ENCODE data around the gene TMEM131. TPM values are rescaled to one million over a fixed set of nuclear protein-coding genes. Genes with fewer than 3 reads are reported as not detected.

Gene TMEM131
- polyA plus RNA-seq, 3 donors = 7.0 to 23.6 (median 8.2) TPM

- intact Hi-C loops (cut with micrococcal nuclease) = no loop called here
- no peaks in the 10 kb centered on the region for H3K9me3 ChIP-seq (replicated peaks in 1 of 2; ENCODE audit: control insufficient read depth in 1 of 2, insufficient read depth in 1 of 2, low read length in 2 of 2)
- no peak overlapping the region for H3K9ac ChIP-seq (ENCODE audit: insufficient read depth, low read length, poor library complexity, severe bottlenecking)
- no peaks in the 10 kb centered on the region for H3K27me3 ChIP-seq (ENCODE audit: control insufficient read depth in 2 of 2, insufficient read depth in 2 of 2, low read length in 2 of 2)
- H3K4me1 Mint-ChIP-seq = peaks cover 58% of the 10 kb centered on the region
- H3K4me3 Mint-ChIP-seq = peak overlapping the region; percentile 20 to 92
- H2AFZ ChIP-seq (ENCODE audit: insufficient read depth, low read depth, low read length, poor library complexity, severe bottlenecking) = no peak overlapping the region
- no peaks in the 10 kb centered on the region for H3K27me3 Mint-ChIP-seq (ENCODE audit: low read depth in 3 of 3)
- H3K36me3 Mint-ChIP-seq = peaks cover 0 to 1% of the 10 kb centered on the region in 2 donors
- H3K4me2 ChIP-seq (replicated peaks; ENCODE audit: extremely low read depth, low read length, poor library complexity, severe bottlenecking) = peak overlapping the region; percentile 86
- WGBS (ENCODE audit: insufficient coverage) = 93% methylated on average over 3 of the region's 6 CpGs
- peak overlapping the region in 2 of 3 experiments; percentile 70 to 85 for H3K4me3 ChIP-seq (replicated peaks in 1 of 3; ENCODE audit: low read depth in 2 of 3, low read length in 3 of 3)
- no peak for DNase-seq
- no peaks in the 10 kb centered on the region for H3K36me3 ChIP-seq (replicated peaks in 1 of 2; ENCODE audit: control insufficient read depth in 1 of 2, insufficient read depth in 2 of 2, low read length in 2 of 2)
- H3K9me3 Mint-ChIP-seq = no peaks in the 10 kb centered on the region
- no peak for TF ChIP-seq CTCF (IDR thresholded peaks at IDR 0.05)
- H3K27ac ChIP-seq (ENCODE audit: low read depth in 1 of 2, low read length in 2 of 2) = peak overlapping the region in 1 of 2 donors; percentile 95
- H3K79me2 ChIP-seq (ENCODE audit: insufficient read depth, low read length) = peaks cover 65% of the 10 kb centered on the region
- H3K4me1 ChIP-seq (ENCODE audit: control insufficient read depth in 1 of 2, insufficient read depth in 2 of 2, low read length in 2 of 2) = peaks cover 45 to 60% of the 10 kb centered on the region in 2 donors
- H3K27ac Mint-ChIP-seq = peak overlapping the region in 1 of 7 donors; percentile 8
- H4K20me1 ChIP-seq (ENCODE audit: insufficient read depth, low read length) = peaks cover 57% of the 10 kb centered on the region
These were observed 1.8 kb downstream of the TMEM131 start for GRCh38 chr2:97993926-97994325.

- peak overlapping the region; percentile 86 for H3K4me2 ChIP-seq (replicated peaks; ENCODE audit: extremely low read depth, low read length, poor library complexity, severe bottlenecking)
- H3K27ac ChIP-seq (ENCODE audit: low read depth in 1 of 2, low read length in 2 of 2) = no peak overlapping the region
- intact Hi-C loops (cut with micrococcal nuclease) = no loop called here
- no peaks in the 10 kb centered on the region for H3K27me3 ChIP-seq (ENCODE audit: control insufficient read depth in 2 of 2, insufficient read depth in 2 of 2, low read length in 2 of 2)
- no peak overlapping the region for H2AFZ ChIP-seq (ENCODE audit: insufficient read depth, low read depth, low read length, poor library complexity, severe bottlenecking)
- H3K36me3 ChIP-seq (replicated peaks in 1 of 2; ENCODE audit: control insufficient read depth in 1 of 2, insufficient read depth in 2 of 2, low read length in 2 of 2) = no peaks in the 10 kb centered on the region
- TF ChIP-seq CTCF (IDR thresholded peaks at IDR 0.05) = no peak
- 100% methylated on average over 1 of the region's 3 CpGs for WGBS (ENCODE audit: insufficient coverage)
- no peak overlapping the region for H3K9ac ChIP-seq (ENCODE audit: insufficient read depth, low read length, poor library complexity, severe bottlenecking)
- Mint-ChIP-seq H3K4me3 (no peak overlapping the region), H3K9me3 (peaks cover 0 to 6% (median 2%) of the 10 kb centered on the region in 7 donors), H3K4me1 (peaks cover 64% of the 10 kb centered on the region), H3K27ac (no peak overlapping the region), H3K27me3 (ENCODE audit: low read depth in 3 of 3) (no peaks in the 10 kb centered on the region), H3K36me3 (peaks cover 0 to 1% of the 10 kb centered on the region in 2 donors)
- no peak for DNase-seq
- peaks cover 73% of the 10 kb centered on the region for H3K79me2 ChIP-seq (ENCODE audit: insufficient read depth, low read length)
- H4K20me1 ChIP-seq (ENCODE audit: insufficient read depth, low read length) = peaks cover 65% of the 10 kb centered on the region
- peaks cover 48 to 66% of the 10 kb centered on the region in 2 donors for H3K4me1 ChIP-seq (ENCODE audit: control insufficient read depth in 1 of 2, insufficient read depth in 2 of 2, low read length in 2 of 2)
- H3K9me3 ChIP-seq (replicated peaks in 1 of 2; ENCODE audit: control insufficient read depth in 1 of 2, insufficient read depth in 1 of 2, low read length in 2 of 2) = no peaks in the 10 kb centered on the region
- peak overlapping the region in 1 of 3 experiments; percentile 85 for H3K4me3 ChIP-seq (replicated peaks in 1 of 3; ENCODE audit: low read depth in 2 of 3, low read length in 3 of 3)
These were observed 2.6 kb downstream of the TMEM131 start for GRCh38 chr2:97992836-97993825.
